Upper lobe of left lung (tissue), 4 donors: ENCODE data around the gene HAUS5.

Source experiments
- CTCF ChIP-seq, 6 experiments: fragments of 450-650 bp in 4 of 6; fragments of 200-600 bp in 2 of 6; sonication (generic) in 2 of 6; IDR thresholded peaks; one replicate each; pipeline ENCODE4 v1.5.1; 2016 to 2019; ENCODE audit warnings: antibody characterized with exemption in 6 of 6
- POLR2A ChIP-seq, 4 donors: fragments of 450-650 bp; IDR thresholded peaks; one replicate each; pipeline ENCODE4 v1.5.1; 2016 to 2017; ENCODE audit warnings: antibody characterized with exemption in 4 of 4, mild to moderate bottlenecking in 2 of 4
- POLR2AphosphoS5 ChIP-seq, 2 donors: sonication (generic); formaldehyde crosslinking; IDR thresholded peaks; one replicate each; pipeline ENCODE4 v1.5.1; 2017; ENCODE audit warnings: antibody characterized with exemption in 2 of 2

DNA sequence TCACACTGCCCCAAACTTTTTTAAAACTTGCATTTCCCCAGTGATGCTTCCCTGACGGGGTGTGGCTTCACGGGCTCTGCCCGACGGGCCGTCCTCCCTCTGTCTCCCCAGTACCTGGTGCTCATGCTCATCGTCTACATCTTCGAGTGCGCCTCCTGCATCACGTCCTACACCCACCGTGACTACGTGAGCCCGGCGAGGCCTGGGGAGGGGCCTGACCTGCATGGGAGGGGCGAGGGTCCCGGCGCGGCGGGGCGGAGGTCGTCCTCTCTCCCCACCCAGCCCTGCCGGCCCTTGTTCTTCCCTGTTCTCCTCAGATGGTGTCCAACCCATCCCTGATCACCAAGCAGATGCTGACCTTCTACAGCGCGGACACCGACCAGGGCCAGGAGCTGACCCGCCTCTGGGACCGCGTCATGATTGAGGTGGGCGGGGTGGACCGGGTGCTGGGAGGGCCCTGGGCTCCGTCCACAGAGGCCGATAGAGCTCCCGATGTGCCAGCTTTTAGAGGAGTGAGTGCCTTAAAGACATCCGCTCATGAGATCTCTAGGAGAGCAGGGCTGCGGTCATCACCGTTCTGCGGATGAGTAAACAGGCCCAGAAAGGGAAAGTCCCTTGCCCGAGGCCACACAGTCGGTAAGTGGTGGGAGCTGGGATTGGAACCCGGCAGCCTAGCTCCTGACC lies 60.7 kb downstream of the HAUS5 start:
- TF ChIP-seq POLR2A (IDR thresholded peaks at IDR 0.05) (no peak), CTCF (IDR thresholded peaks at IDR 0.05) (no peak), POLR2AphosphoS5 (IDR thresholded peaks at IDR 0.05) (no peak)
